GM12878 (cell line): ENCODE data around the gene GJD2. TPM values are rescaled to one million over a fixed set of nuclear protein-coding genes. Genes with fewer than 3 reads are reported as not detected.

Experiments
- ATAC-seq: fragments of 200-7000 bp; cut with Tn5 transposase; 3 replicates; pipeline ENCODE4 v1.9.1; 2020; ENCODE audit warnings: mild to moderate bottlenecking, moderate library complexity
- BruUV-seq: library from RNA; stranded (reverse); fragments of 400-500 nt; replicated peaks from 2 replicates; lab custom pipeline; 2021; lab: Mats Ljungman, UMichigan
- CTCF ChIA-PET: fragments of 300-600 bp; sonication (Branson Sonifier 250); formaldehyde crosslinking; extraction: SDS; loops from one replicate; lab custom pipeline; 2021; ENCODE audit warnings: inconsistent platforms; lab: Yijun Ruan, JAX
- POLR2A ChIA-PET: fragments of 350-600 bp; formaldehyde crosslinking; extraction: SDS; loops from one replicate; lab custom pipeline; 2021; ENCODE audit warnings: inconsistent platforms; lab: Charles Lee
- RAD21 ChIA-PET: fragments of 300-600 bp; sonication (Branson Sonifier 250); formaldehyde crosslinking; loops from one replicate; lab custom pipeline; 2023; ENCODE audit warnings: antibody characterized with exemption; ENCODE audit not compliant: unreplicated experiment; lab: Charles Lee
- SMC1A ChIA-PET: fragments of 300-600 bp; sonication (Branson Sonifier 250); formaldehyde crosslinking; loops from one replicate; lab custom pipeline; 2023; ENCODE audit not compliant: unreplicated experiment, uncharacterized antibody; lab: Charles Lee
- DNase-seq: peaks from one replicate; pipeline ENCODE4 v3.0.0-alpha.2; 2011; ENCODE audit warnings: low read depth, low spot score
- FAIRE-seq: peaks from 3 replicates; lab custom pipeline; 2011; peaks lifted over from hg19 to GRCh38; lab: Jason Lieb, UNC
- H2AFZ ChIP-seq: 2 replicates; pipeline ENCODE4 v1.6.0; 2011; ENCODE audit warnings: low read depth, low read length, control low read depth; ENCODE audit not compliant: control insufficient read depth
- H3K27ac ChIP-seq: 2 replicates; pipeline ENCODE4 v1.5.1; 2011; ENCODE audit warnings: control low read depth; ENCODE audit not compliant: control insufficient read depth, insufficient read depth
- H3K27me3 ChIP-seq, 2 experiments: replicated peaks in 1 of 2; 2 replicates each; pipeline versions ENCODE4 v1.6.0 to v1.6.1; 2011; ENCODE audit warnings: low read length in 1 of 2; ENCODE audit not compliant: control insufficient read depth in 2 of 2, insufficient read depth in 2 of 2
- H3K36me3 ChIP-seq, 2 experiments: 2 replicates each; pipeline ENCODE4 v1.5.1; 2011; ENCODE audit warnings: low read length in 1 of 2; ENCODE audit not compliant: control insufficient read depth in 2 of 2, insufficient read depth in 2 of 2
- H3K4me1 ChIP-seq: 2 replicates; pipeline ENCODE4 v1.6.1; 2011; ENCODE audit warnings: mild to moderate bottlenecking, low read length, moderate library complexity, mixed read lengths; ENCODE audit not compliant: control insufficient read depth, insufficient read depth
- H3K4me2 ChIP-seq: 2 replicates; pipeline ENCODE4 v1.6.0; 2011; ENCODE audit warnings: control low read depth; ENCODE audit not compliant: control insufficient read depth, insufficient read depth
- H3K4me3 ChIP-seq: fragments of 200-600 bp; sonication (generic); 2 replicates; pipeline ENCODE4 v1.5.1; 2016
- H3K79me2 ChIP-seq: 2 replicates; pipeline ENCODE4 v1.6.0; 2011; ENCODE audit warnings: low read length; ENCODE audit not compliant: control insufficient read depth, insufficient read depth
- H3K9ac ChIP-seq: 2 replicates; pipeline ENCODE4 v1.8.0; 2011; ENCODE audit warnings: low read length, control low read depth, mixed read lengths; ENCODE audit not compliant: control insufficient read depth, insufficient read depth
- H3K9me3 ChIP-seq: replicated peaks from 3 replicates; pipeline ENCODE4 v1.5.1; 2011; ENCODE audit warnings: mild to moderate bottlenecking, low read length; ENCODE audit not compliant: control insufficient read depth, insufficient read depth
- H4K20me1 ChIP-seq: 2 replicates; pipeline ENCODE4 v1.6.0; 2011; ENCODE audit not compliant: control insufficient read depth, insufficient read depth
- CEBPZ ChIP-seq: fragments of 150-350 bp; IDR thresholded peaks from 2 replicates; pipeline ENCODE4 v1.6.1; 2016; ENCODE audit warnings: low read depth, low read length
- CTCF ChIP-seq, 3 experiments: IDR thresholded peaks in 2 of 3; conservative IDR thresholded peaks in 1 of 3; 2 replicates each; pipeline ENCODE4 v1.5.1; 2011; ENCODE audit warnings: low read depth in 3 of 3, low read length in 3 of 3, mild to moderate bottlenecking in 3 of 3, control low read depth in 2 of 3, moderate library complexity in 2 of 3, inconsistent platforms in 1 of 3, mixed read lengths in 1 of 3; ENCODE audit not compliant: control insufficient read depth in 2 of 3, insufficient read depth in 1 of 3; ENCODE audit errors: extremely low read depth in 1 of 3
- KAT2A ChIP-seq: conservative IDR thresholded peaks from 2 replicates; pipeline ENCODE4 v1.6.1; 2011; ENCODE audit warnings: low read depth, low read length; ENCODE audit not compliant: control insufficient read depth
- RAD21 ChIP-seq: IDR thresholded peaks from 2 replicates; pipeline ENCODE4 v1.6.1; 2011; ENCODE audit warnings: mild to moderate bottlenecking, low read depth, low read length, moderate library complexity; ENCODE audit not compliant: insufficient read depth
- SMC3 ChIP-seq: IDR thresholded peaks from 2 replicates; pipeline ENCODE4 v1.6.1; 2011; ENCODE audit warnings: low read length, improper control_type of control experiment, borderline replicate concordance
- SREBF1 ChIP-seq: IDR thresholded peaks from 2 replicates; pipeline ENCODE4 v1.6.1; 2012; ENCODE audit warnings: mild to moderate bottlenecking, low read length
- WGBS: methylation state at CpG from one replicate; pipeline ENCODE4 v1.1.6; 2016; ENCODE audit warnings: low lambda C conversion rate; ENCODE audit not compliant: insufficient replicate concordance, insufficient coverage; ENCODE audit errors: missing lambda C conversion rate; 5-methylcytosine and 5-hydroxymethylcytosine counted together
- in situ Hi-C: fragments of 300-500 bp; cut with MboI; formaldehyde crosslinking; loops from 9 replicates; pipeline ENCODE4 v1.14.3; 2018; ENCODE audit warnings: mixed read lengths
- intact Hi-C: fragments of 100-400 bp; cut with micrococcal nuclease; formaldehyde crosslinking; loops from one replicate; pipeline ENCODE4 v1.14.2; 2022; ENCODE audit not compliant: unreplicated experiment
- polyA plus RNA-seq, 11 experiments: library from polyadenylated mRNA; depleted of rRNA in 4 of 11; unstranded in 6 of 11; stranded (reverse) in 5 of 11; fragments of >200 nt; fragmentation: Nextera tagmentation in 4 of 11; fragmentation: Illumina TruSeq in 1 of 11; extraction: Ambion mirVana in 4 of 11; extraction: Trizol in 1 of 11; gene quantifications; 1 replicate in 1 of 11; 2 replicates in 10 of 11; pipeline versions ENCODE4 v1.2.1 to v1.2.3, GENCODE V29; 2011 to 2016; ENCODE audit warnings: inconsistent platforms in 2 of 11, missing spikeins in 2 of 11, low read depth in 1 of 11
- total RNA-seq, 4 experiments: library from RNA; depleted of rRNA in 3 of 4; stranded (reverse); fragments of >200 nt in 3 of 4; fragmentation: Illumina TruSeq in 1 of 4; extraction: Trizol in 1 of 4; gene quantifications; 2 replicates each; pipeline versions ENCODE4 v1.2.1 to v1.2.3, GENCODE V29; 2013 to 2021
- TF ChIP-seq, protein P1 (sequence below): IDR thresholded peaks from 2 replicates; pipeline ENCODE4 v1.6.1; 2012; ENCODE audit warnings: low read depth, low read length, improper control_type of control experiment
- TF ChIP-seq, protein P2 (sequence below): fragments of 450-650 bp; IDR thresholded peaks from 2 replicates; pipeline ENCODE4 v1.6.1; 2017; ENCODE audit warnings: low read depth, mild to moderate bottlenecking, moderate library complexity

Gene GJD2
- total and polyA plus RNA-seq, 10 of the 15 experiments (the other 5 are each of a cell fraction or from before 2014, with no cell fraction given): not detected

- DNase-seq (no peak), ATAC-seq (peak; percentile 81), FAIRE-seq (no peak)
- WGBS: 29% methylated on average over 5 of the region's 5 CpGs
- intact Hi-C loops: loop anchor here (1.0 kb wide), 1 partner anchor 212 kb away; no protein-coding TSS in a partner anchor
- Histone ChIP-seq H3K4me3 (no peak overlapping the region), H2AFZ (no peak overlapping the region), H3K79me2 (no peaks in the 10 kb centered on the region), H3K4me2 (no peak overlapping the region), H3K9ac (no peak overlapping the region), H3K36me3 (no peaks in the 10 kb centered on the region), H3K9me3 (no peaks in the 10 kb centered on the region), H3K4me1 (no peaks in the 10 kb centered on the region), H3K27ac (no peak overlapping the region), H4K20me1 (no peaks in the 10 kb centered on the region), H3K27me3 (no peaks in the 10 kb centered on the region; a peak in 1 of 4 replicates)
- TF ChIP-seq, protein P1, sequence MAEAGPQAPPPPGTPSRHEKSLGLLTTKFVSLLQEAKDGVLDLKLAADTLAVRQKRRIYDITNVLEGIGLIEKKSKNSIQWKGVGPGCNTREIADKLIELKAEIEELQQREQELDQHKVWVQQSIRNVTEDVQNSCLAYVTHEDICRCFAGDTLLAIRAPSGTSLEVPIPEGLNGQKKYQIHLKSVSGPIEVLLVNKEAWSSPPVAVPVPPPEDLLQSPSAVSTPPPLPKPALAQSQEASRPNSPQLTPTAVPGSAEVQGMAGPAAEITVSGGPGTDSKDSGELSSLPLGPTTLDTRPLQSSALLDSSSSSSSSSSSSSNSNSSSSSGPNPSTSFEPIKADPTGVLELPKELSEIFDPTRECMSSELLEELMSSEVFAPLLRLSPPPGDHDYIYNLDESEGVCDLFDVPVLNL: no peak
- TF ChIP-seq, protein P2, sequence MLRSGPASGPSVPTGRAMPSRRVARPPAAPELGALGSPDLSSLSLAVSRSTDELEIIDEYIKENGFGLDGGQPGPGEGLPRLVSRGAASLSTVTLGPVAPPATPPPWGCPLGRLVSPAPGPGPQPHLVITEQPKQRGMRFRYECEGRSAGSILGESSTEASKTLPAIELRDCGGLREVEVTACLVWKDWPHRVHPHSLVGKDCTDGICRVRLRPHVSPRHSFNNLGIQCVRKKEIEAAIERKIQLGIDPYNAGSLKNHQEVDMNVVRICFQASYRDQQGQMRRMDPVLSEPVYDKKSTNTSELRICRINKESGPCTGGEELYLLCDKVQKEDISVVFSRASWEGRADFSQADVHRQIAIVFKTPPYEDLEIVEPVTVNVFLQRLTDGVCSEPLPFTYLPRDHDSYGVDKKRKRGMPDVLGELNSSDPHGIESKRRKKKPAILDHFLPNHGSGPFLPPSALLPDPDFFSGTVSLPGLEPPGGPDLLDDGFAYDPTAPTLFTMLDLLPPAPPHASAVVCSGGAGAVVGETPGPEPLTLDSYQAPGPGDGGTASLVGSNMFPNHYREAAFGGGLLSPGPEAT: no peak
- peak; percentile 53 for TF ChIP-seq RAD21
- TF ChIP-seq CTCF (IDR thresholded peaks at IDR 0.05 in 2 of 3, conservative IDR thresholded peaks at IDR 0.05 in 1 of 3; ENCODE audit: control insufficient read depth in 2 of 3, extremely low read depth in 1 of 3, insufficient read depth in 1 of 3, low read depth in 3 of 3, low read length in 3 of 3): peak; percentile 66 to 75 (median 71)
- TF ChIP-seq SMC3: peak; percentile 39; the same call in 1 of the 2 replicates
- TF ChIP-seq KAT2A: no peak
- no peak for TF ChIP-seq SREBF1
- TF ChIP-seq CEBPZ: no peak
- SMC1A ChIA-PET: no interaction called here
- CTCF ChIA-PET: interaction anchor here (0.9 to 2.4 kb wide), 9 partner anchors 14 to 213 kb away, joined by 3 to 13 read pairs (median 4); no protein-coding TSS in a partner anchor
- BruUV-seq: no TSS peak
- POLR2A ChIA-PET: interaction anchor here (1.1 kb wide), 1 partner anchor 213 kb away, joined by 4 read pairs; no protein-coding TSS in a partner anchor
- RAD21 ChIA-PET: no interaction called here
- in situ Hi-C loops: loop anchor here (5.0 kb wide), 1 partner anchor 214 kb away; no protein-coding TSS in a partner anchor
Observed at GRCh38 chr15:34708422-34708821, 46.4 kb downstream of the GJD2 start.
